ENCODE results near the gene ARHGEF26. TPM values are rescaled to one million over a fixed set of nuclear protein-coding genes. Genes with fewer than 3 reads are reported as not detected.

The ARHGEF26 gene
- total RNA-seq, 1 experiment from 2014 or later, result 13.7 TPM

GRCh38 chr3:154254527-154254926 is 133.3 kb downstream of the ARHGEF26 start:
- Histone ChIP-seq H2BK12ac (ENCODE audit: insufficient read length, low read depth, low read length) (no peak overlapping the region), H3K4me1 (ENCODE audit: insufficient read depth, low read length) (no peaks in the 10 kb centered on the region), H2BK20ac (ENCODE audit: low read depth, low read length, poor library complexity, severe bottlenecking) (no peak overlapping the region), H2BK15ac (ENCODE audit: low read depth, low read length) (no peak overlapping the region), H3K79me1 (ENCODE audit: insufficient read depth, low read depth, low read length, poor library complexity, severe bottlenecking) (no peaks in the 10 kb centered on the region), H3K9me3 (ENCODE audit: control insufficient read depth, low read depth, low read length) (no peaks in the 10 kb centered on the region), H3T11ph (ENCODE audit: low read length) (no peak overlapping the region), H2AK5ac (ENCODE audit: insufficient read length, low read length) (no peak overlapping the region), H3K14ac (ENCODE audit: insufficient read depth, low read length) (no peak overlapping the region), H3K18ac (ENCODE audit: insufficient read length, low read depth, low read length) (no peak overlapping the region), H4K20me1 (ENCODE audit: control insufficient read depth, insufficient read depth, insufficient read length) (no peaks in the 10 kb centered on the region), H3K4ac (ENCODE audit: low read depth, low read length) (no peak overlapping the region), H3K27me3 (ENCODE audit: insufficient read depth, low read length) (no peaks in the 10 kb centered on the region), H3K27ac (ENCODE audit: insufficient read length, low read depth, low read length) (no peak overlapping the region), H3K9ac (ENCODE audit: extremely low read depth, insufficient read length, low read length) (no peak overlapping the region), H3K23ac (ENCODE audit: insufficient read length, low read depth, low read length) (no peak overlapping the region), H3K56ac (ENCODE audit: insufficient read length, low read depth, low read length) (no peak overlapping the region), H2BK120ac (ENCODE audit: low read depth, low read length, poor library complexity, severe bottlenecking) (no peak overlapping the region), H2AFZ (ENCODE audit: low read length) (no peak overlapping the region), H2BK5ac (ENCODE audit: insufficient read length, low read length) (no peak overlapping the region), H3K79me2 (ENCODE audit: insufficient read depth, low read length) (no peaks in the 10 kb centered on the region), H3K4me2 (ENCODE audit: insufficient read depth, insufficient read length, low read length) (no peak overlapping the region), H4K8ac (replicated peaks; ENCODE audit: insufficient read length, low read depth, low read length) (no peak overlapping the region), H3K23me2 (ENCODE audit: insufficient read length, low read depth, low read length, poor library complexity, severe bottlenecking) (no peaks in the 10 kb centered on the region), H4K5ac (ENCODE audit: insufficient read length, low read depth, low read length) (no peak overlapping the region), H4K91ac (ENCODE audit: insufficient read length, low read depth, low read length) (no peak overlapping the region)
- Mint-ChIP-seq H3K4me1 (peaks cover 12 to 16% of the 10 kb centered on the region in 2 experiments), H3K27me3 (ENCODE audit: low read depth) (no peaks in the 10 kb centered on the region), H3K4me3 (no peak overlapping the region), H3K36me3 (ENCODE audit: insufficient read depth in 1 of 3, low read depth in 3 of 3) (peaks cover 31 to 59% (median 51%) of the 10 kb centered on the region in 3 experiments), H3K9me3 (no peaks in the 10 kb centered on the region; a peak in 1 of 5 replicates), H3K27ac (no peak overlapping the region; a peak in 1 of 7 replicates)
- no peak for TF ChIP-seq CTCF (conservative IDR thresholded peaks at IDR 0.05)
- no peak for DNase-seq
- no CpG with 5 or more reads among the region's 8 CpGs for WGBS (ENCODE audit: extremely low coverage, insufficient read length, low lambda C conversion rate)

All from H9 (cell line).